OCI-LY7 (cell line): ENCODE measurements around the gene SASH1. TPM values are rescaled to one million over a fixed set of nuclear protein-coding genes. Genes with fewer than 3 reads are reported as not detected.

ENCODE experiments used
- BruUV-seq: library from RNA; stranded (reverse); fragments of 400-500 nt; replicated peaks from 2 replicates; lab custom pipeline; 2021; lab: Mats Ljungman, UMichigan
- CTCF ChIA-PET: fragments of 300-600 bp; sonication (Branson Sonifier 250); formaldehyde crosslinking; loops from one replicate; lab custom pipeline; 2022; ENCODE audit warnings: antibody characterized with exemption; ENCODE audit not compliant: unreplicated experiment; lab: Charles Lee
- POLR2A ChIA-PET: fragments of 300-600 bp; sonication (Branson Sonifier 250); formaldehyde crosslinking; loops from one replicate; lab custom pipeline; 2022; ENCODE audit warnings: antibody characterized with exemption; lab: Charles Lee
- DNase-seq: peaks from one replicate; pipeline ENCODE4 v3.0.0-alpha.2; 2015; ENCODE audit warnings: low spot score
- H2AFZ ChIP-seq: fragments of 200-600 bp; sonication (generic), shearing (Covaris generic); 2 replicates; pipeline ENCODE4 v1.6.1; 2014; ENCODE audit warnings: mild to moderate bottlenecking, antibody characterized with exemption, low read length, moderate library complexity
- H3K27ac ChIP-seq: fragments of 200-600 bp; sonication (generic); 2 replicates; pipeline ENCODE4 v1.5.1; 2014; ENCODE audit warnings: mixed run types, low read depth, mild to moderate bottlenecking, moderate library complexity, low read length, inconsistent platforms; ENCODE audit not compliant: poor library complexity, severe bottlenecking
- H3K36me3 ChIP-seq: fragments of 200-600 bp; sonication (generic); 2 replicates; pipeline ENCODE4 v1.6.1; 2014; ENCODE audit warnings: mild to moderate bottlenecking, antibody characterized with exemption, low read length, moderate library complexity, mixed read lengths; ENCODE audit not compliant: insufficient read depth
- H3K4me1 ChIP-seq: fragments of 200-600 bp; sonication (generic); 2 replicates; pipeline ENCODE4 v1.5.1; 2014; ENCODE audit warnings: mild to moderate bottlenecking, low read length; ENCODE audit not compliant: insufficient read depth, poor library complexity, severe bottlenecking
- H3K4me2 ChIP-seq: fragments of 200-600 bp; sonication (generic); 2 replicates; pipeline ENCODE4 v1.6.1; 2014; ENCODE audit warnings: mild to moderate bottlenecking, low read length
- H3K4me3 ChIP-seq: fragments of 200-600 bp; sonication (generic); 2 replicates; pipeline ENCODE4 v1.5.1; 2014; ENCODE audit warnings: mild to moderate bottlenecking, low read depth, low read length; ENCODE audit not compliant: poor library complexity, severe bottlenecking
- H3K79me2 ChIP-seq: fragments of 200-600 bp; sonication (generic); 2 replicates; pipeline ENCODE4 v1.6.1; 2016; ENCODE audit warnings: low read depth, mild to moderate bottlenecking, low read length, moderate library complexity, mixed read lengths; ENCODE audit not compliant: insufficient read depth
- H3K9me2 ChIP-seq: fragments of 200-600 bp; sonication (generic); 2 replicates; pipeline ENCODE4 v1.6.1; 2016; ENCODE audit warnings: mild to moderate bottlenecking, low read length, mixed read lengths; ENCODE audit not compliant: insufficient read depth
- H3K9me3 ChIP-seq: fragments of 200-600 bp; sonication (generic); 2 replicates; pipeline ENCODE4 v1.6.1; 2014; ENCODE audit warnings: mild to moderate bottlenecking, mixed run types, low read length, mixed read lengths
- H4K20me1 ChIP-seq: fragments of 200-600 bp; sonication (generic); 2 replicates; pipeline ENCODE4 v1.6.1; 2014; ENCODE audit warnings: mild to moderate bottlenecking, antibody characterized with exemption, low read length, moderate library complexity, mixed read lengths; ENCODE audit not compliant: insufficient read depth
- CTCF ChIP-seq: fragments of 200-600 bp; sonication (generic); conservative IDR thresholded peaks from 2 replicates; pipeline ENCODE4 v1.5.1; 2014; ENCODE audit warnings: mild to moderate bottlenecking, antibody characterized with exemption, low read length, moderate library complexity, mixed read lengths
- EZH2phosphoT487 ChIP-seq: fragments of 200-600 bp; sonication (generic); IDR thresholded peaks from 2 replicates; pipeline ENCODE4 v1.6.1; 2018; ENCODE audit warnings: low read depth, borderline replicate concordance, mild to moderate bottlenecking, mixed run types, antibody characterized with exemption, low read length, moderate library complexity, mixed read lengths
- intact Hi-C: fragments of 100-400 bp; cut with micrococcal nuclease; formaldehyde crosslinking; loops from one replicate; pipeline ENCODE4 v1.10.0; 2022; ENCODE audit not compliant: unreplicated experiment
- total RNA-seq, 2 experiments: library from RNA; depleted of rRNA in 1 of 2; stranded (reverse); fragments of >200 nt in 1 of 2; shearing (Covaris generic) in 1 of 2; gene quantifications; 2 replicates each; pipeline ENCODE4 v1.2.3, GENCODE V29; 2014 to 2022

SASH1 gene
- total RNA-seq, 2 experiments from 2014 or later: not detected

GRCh38 chr6:148543540-148543939 is 200.9 kb downstream of the SASH1 start:
- DNase-seq: no peak
- no peaks in the 10 kb centered on the region for H4K20me1 ChIP-seq
- ChIA-PET POLR2A (interaction anchor here (0.8 kb wide), 1 partner anchor 29 kb away, joined by 4 read pairs; no protein-coding TSS in a partner anchor), CTCF (no interaction called here)
- intact Hi-C loops: no loop called here
- no peak for TF ChIP-seq EZH2phosphoT487
- TF ChIP-seq CTCF: no peak
- no peaks in the 10 kb centered on the region for H3K36me3 ChIP-seq
- H3K4me1 ChIP-seq: no peaks in the 10 kb centered on the region
- H3K4me3 ChIP-seq: no peak overlapping the region
- H3K9me3 ChIP-seq: no peaks in the 10 kb centered on the region
- BruUV-seq: no TSS peak
- H3K79me2 ChIP-seq: no peaks in the 10 kb centered on the region
- no peak overlapping the region for H2AFZ ChIP-seq
- no peak overlapping the region for H3K27ac ChIP-seq
- H3K4me2 ChIP-seq: no peak overlapping the region
- no peaks in the 10 kb centered on the region for H3K9me2 ChIP-seq

- POLR2A ChIA-PET: no interaction called here
- no peaks in the 10 kb centered on the region for H3K9me3 ChIP-seq
- no peaks in the 10 kb centered on the region for H3K36me3 ChIP-seq
- H2AFZ ChIP-seq: no peak overlapping the region
- no peaks in the 10 kb centered on the region for H3K4me1 ChIP-seq
- no TSS peak for BruUV-seq
- H3K4me3 ChIP-seq: no peak overlapping the region
- TF ChIP-seq CTCF (no peak), EZH2phosphoT487 (no peak)
- no peak for DNase-seq
- no peak overlapping the region for H3K27ac ChIP-seq
- no peaks in the 10 kb centered on the region for H3K79me2 ChIP-seq
- CTCF ChIA-PET: no interaction called here
- H3K4me2 ChIP-seq: no peak overlapping the region
- no peaks in the 10 kb centered on the region for H3K9me2 ChIP-seq
- no peaks in the 10 kb centered on the region for H4K20me1 ChIP-seq
- intact Hi-C loops: no loop called here
These were observed 201.8 kb downstream of the SASH1 start for GRCh38 chr6:148544421-148544820.

- no peaks in the 10 kb centered on the region for H3K79me2 ChIP-seq
- H3K4me1 ChIP-seq: no peaks in the 10 kb centered on the region
- H3K9me2 ChIP-seq: no peaks in the 10 kb centered on the region
- intact Hi-C loops: no loop called here
- H2AFZ ChIP-seq: no peak overlapping the region
- CTCF ChIA-PET: no interaction called here
- H3K27ac ChIP-seq: no peak overlapping the region
- POLR2A ChIA-PET: no interaction called here
- TF ChIP-seq CTCF: no peak
- no peak for TF ChIP-seq EZH2phosphoT487
- H3K4me2 ChIP-seq: no peak overlapping the region
- H3K36me3 ChIP-seq: no peaks in the 10 kb centered on the region
- H4K20me1 ChIP-seq: no peaks in the 10 kb centered on the region
- no TSS peak for BruUV-seq
- no peak for DNase-seq
- no peak overlapping the region for H3K4me3 ChIP-seq
- H3K9me3 ChIP-seq: no peaks in the 10 kb centered on the region
These were observed 203.3 kb downstream of the SASH1 start for GRCh38 chr6:148545901-148546300.
